ENCODE measurements around the gene RUSF1.
A peak's percentile ranks its signal among the peaks of the same experiment; 100 is the strongest.
"Not testable (repeated sequence)": the region's sequence is repeated elsewhere in the genome, so short reads cannot be mapped to it uniquely, and the experiment has no call there.

RUSF1 gene

DNA sequence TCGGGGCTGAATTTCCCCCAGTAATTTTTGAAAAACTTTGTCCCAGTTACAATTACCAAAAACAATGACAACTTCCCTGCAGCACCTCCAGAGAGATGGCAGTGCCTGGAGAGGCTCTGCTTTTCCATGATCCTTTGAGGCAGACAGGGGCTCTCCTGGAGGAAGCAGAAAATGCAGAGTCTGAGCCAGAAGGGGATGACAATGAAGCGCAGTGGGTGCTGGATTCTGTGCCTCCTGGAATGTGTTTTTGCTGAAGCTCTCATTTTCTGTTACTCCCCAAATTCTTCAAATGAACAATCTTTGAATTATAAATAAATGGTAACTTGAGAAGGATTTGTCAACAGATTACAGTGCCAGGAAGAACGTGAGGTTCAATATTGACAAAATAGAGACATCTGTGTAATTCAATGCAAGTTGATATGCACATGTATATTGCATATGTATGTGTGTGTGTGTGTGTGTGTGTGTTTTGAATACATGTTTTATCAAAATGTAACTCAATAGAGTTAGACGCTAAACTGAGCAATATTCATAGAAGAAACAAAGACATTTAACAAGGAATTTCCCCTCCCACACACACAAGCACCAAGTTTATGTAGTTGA, 9.7 kb upstream of the RUSF1 start:
- no peak for DNase-seq

DNA sequence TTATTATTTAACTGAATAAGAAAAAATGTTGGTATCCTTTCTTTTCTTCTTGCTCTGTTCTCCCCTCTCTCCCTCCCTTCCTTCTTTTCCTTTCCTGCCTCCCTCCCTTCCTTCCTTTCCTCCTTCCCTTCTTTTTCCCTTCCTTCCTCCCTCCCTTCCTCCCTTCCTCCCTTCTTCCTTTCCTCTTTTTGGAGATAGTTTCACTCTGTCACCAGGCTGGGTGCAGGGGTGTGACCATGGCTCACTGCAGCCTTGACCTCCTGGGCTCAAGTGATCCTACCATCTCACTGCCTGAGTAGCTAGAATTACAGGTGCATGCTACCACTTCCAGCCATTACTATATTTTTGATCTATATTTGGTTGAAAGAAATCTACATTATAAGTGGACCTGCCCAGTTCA, 5.7 kb upstream of the RUSF1 start:
- DNase-seq: no peak

- DNase-seq: no peak
Measured at GRCh38 chr16:31513126-31513525, 4.9 kb upstream of the RUSF1 start.

DNA sequence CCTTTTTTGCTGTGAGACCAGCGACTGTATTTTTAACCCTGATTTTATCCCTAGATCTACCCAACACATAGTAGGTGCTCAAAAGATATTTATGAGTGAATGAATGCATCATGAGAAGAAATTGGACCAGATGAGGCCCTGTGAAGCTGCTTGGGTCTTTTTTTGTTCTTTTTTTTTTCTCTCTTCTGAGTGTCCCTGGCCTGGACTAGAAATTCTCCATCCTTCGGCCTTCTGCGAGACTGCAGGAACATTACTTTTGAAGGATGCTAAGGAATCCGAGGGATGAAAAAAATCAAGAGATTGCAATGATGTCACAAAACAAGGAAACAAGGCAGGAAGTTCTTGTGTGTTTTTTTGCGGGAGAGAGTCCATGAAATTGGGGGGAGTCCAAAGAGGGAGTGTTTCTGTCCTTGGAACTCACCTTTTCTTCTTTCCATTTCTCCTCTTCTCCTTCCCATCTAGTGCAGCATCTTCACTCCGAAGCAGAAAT, 560 bp upstream of the RUSF1 start:
- DNase-seq: peak in 1 of 51 donors; percentile 60

GRCh38 chr16:31507617-31507928, 618 bp downstream of the RUSF1 start:
- no peak for DNase-seq

DNA sequence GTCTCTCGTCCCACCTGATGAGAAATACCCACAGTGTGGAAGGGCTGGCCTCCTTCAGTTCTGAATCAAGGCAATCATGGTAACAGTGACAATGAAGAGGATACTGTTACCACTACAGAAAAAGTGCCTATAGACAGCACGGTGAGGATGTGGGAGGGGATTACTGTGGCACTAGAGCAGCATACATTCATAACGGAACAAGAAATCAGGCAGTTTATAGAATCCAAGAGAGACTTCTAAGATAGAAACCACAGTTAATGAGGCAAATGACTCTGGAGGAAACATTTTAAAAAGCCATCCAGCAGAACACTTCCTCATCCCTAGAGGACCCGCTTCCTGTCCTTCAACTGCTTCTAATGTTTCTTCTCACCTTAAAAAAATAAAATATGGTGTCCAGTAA, 2.7 kb downstream of the RUSF1 start:
- no peak for DNase-seq

GRCh38 chr16:31504159-31504558, 4.0 kb downstream of the RUSF1 start:
- no peak for DNase-seq

GRCh38 chr16:31503555-31503954, 4.6 kb downstream of the RUSF1 start:
- DNase-seq: not testable (repeated sequence)

- DNase-seq: no peak
Measured at GRCh38 chr16:31502981-31503380, 5.2 kb downstream of the RUSF1 start.

DNA sequence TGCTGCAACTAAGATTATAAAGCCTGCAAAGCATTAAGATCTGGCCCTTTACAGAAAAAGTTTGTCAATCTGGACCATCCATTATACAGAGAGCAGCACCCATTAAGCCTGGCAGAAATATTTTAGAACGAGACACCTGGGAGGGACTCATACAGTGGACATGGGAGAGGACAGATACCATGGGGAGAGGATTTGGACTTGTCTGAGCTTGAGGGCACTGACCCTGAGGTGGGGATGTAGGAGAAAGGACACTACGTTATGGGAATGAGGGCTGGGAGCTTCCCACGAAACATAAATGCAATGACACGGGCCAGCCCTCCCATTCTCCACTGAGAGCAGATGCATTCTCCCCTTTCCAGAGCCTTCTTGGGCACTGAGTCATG, 6.2 kb downstream of the RUSF1 start:
- no peak for DNase-seq

DNA sequence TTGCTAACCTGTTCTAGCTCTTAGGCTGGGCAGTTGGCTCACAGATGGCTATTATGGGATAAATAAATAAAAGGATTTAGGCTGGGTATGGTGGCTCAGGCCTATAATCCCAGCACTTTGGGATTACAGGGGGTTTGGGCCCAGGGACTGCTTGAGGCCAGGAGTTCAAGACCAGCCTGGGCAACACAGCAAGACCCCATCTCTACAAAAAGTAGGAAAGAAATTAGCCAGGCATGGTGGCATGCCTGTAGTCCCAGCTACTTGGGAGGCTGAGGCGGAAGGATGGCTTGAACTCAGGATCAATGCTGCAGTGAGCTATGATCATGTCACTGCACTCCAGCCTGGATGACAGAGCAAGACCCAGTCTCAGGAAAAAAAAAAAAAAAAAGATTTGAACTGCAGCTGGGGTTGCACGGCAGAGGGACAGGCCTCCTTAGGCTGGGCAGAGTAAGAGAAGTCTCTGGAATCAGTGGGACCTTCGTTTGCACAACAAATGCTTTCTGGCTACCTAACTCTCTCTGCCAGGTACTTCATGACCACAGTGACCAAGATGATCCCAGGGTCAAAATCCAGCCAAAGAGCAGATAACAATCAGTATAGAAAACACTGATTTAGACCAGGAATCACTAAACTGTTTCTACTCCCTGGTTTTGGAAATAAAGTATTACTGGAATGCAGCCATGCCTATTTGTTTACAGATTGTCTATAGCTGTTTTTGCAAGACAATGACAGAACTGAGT, 6.8 kb downstream of the RUSF1 start:
- DNase-seq: no peak

GRCh38 chr16:31499928-31500327, 8.3 kb downstream of the RUSF1 start:
- no peak for DNase-seq

GRCh38 chr16:31498493-31498892, 9.7 kb downstream of the RUSF1 start:
- no peak for DNase-seq

- DNase-seq: no peak
Measured at GRCh38 chr16:31496670-31497069, 11.5 kb downstream of the RUSF1 start.

DNA sequence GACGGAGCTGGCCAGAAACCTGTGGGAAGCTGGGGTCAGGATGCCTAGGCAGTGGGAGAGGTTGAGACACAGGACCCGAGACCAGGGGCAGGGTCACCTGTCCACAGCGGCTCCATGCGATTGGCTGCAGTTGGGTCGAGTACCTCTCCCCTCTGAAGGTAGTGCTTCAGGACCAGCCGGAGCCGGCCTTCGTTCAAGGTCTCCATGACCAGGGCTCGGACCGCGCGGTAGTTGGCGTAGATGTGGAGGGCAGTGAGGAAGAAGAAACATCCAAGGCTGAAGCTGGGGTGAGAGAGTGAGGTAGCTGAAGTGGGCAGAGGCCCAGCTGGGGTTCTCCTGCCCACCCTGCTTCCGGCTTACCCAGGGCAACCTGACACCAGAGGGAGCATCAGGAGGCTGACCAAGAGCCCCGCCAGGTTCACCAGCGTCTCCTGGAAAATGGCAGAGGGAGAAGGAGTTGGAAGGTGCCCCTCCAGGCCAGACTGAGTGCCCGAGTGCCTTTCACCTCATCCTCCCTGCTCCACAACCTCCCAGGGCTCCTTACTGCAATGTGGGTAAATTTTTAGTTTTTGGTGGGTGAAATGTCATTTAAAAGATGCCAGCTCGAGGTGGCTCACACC, 14.6 kb downstream of the RUSF1 start:
- DNase-seq: no peak

DNA sequence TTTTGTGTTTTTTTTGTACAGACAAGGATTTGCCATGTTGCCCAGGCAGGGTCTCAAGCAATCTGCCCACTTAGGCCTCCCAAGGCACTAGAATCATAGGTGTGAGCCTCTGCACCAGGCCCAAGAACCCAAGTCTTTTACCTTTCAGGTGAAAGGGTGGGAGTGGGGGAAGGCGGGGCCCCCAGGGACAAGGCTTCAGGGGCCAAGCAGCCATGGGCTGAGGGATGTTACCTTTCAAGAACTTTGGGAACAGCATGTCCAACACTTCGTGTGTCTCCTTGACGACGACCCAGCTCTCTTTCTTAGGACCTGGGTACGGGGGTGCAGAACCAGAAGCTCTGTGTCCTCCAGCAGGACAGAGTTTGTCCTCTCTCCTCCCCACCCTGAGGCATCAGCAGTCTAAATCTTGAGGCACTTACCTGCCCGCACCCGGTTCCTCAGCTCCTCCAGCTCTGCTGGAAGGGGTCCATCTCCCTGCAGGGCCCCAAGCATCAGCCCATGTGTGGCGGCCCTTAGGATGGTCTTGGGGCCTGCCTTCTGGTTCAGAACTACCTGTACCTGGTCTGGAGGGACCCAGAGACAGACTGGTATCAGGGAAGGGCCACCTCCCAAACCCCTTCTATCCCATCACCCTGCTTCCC, 16.3 kb downstream of the RUSF1 start:
- no peak for DNase-seq

DNA sequence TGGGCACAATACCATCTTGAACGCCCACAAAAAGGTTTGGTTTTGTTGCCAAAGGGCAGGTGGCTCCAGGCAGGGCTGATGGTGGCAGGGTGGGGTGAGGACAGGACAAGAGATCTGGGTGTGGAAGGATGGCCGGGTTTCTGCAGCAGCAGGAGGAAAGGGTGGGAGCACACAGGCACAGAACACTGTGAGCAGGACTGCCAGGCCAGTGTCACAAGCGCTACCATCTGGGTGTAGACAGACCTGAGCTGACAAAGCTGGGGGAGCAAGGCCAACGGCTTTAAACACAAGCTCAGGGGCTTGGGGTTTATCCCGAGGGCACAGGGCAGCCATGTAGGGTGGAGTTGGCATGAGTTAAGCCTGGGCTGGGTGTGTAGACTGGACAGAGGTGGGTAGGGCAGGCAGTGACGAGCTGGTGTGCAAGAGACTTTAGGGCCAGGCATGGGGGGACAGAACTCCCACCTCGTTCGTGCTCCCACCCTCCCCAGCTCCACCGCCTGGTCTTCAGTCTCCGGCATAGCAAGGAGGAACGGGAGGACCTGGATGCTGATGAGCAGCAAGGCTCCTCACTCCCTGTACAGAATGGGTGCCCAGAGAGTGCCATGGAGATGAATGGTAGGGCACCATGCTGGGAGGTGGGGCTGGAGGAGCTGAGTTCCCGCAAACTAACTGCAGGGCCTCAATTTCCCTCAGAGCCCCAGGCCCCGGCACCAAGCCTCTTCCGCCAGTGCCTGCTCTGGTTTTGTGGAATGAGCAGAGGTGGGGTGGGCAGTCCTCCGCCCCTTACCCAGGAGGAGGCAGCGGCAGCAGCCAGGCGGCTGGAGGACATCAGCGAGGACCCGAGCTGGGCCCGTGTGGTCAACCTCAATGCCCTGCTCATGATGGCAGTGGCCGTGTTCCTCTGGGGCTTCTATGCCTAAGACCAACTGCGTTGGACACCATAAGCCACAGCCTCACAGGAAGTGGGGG, 18.3 kb downstream of the RUSF1 start:
- DNase-seq: no peak

GRCh38 chr16:31489298-31489564, 19.0 kb downstream of the RUSF1 start:
- no peak for DNase-seq

GRCh38 chr16:31488468-31489297, 19.5 kb downstream of the RUSF1 start:
- no peak for DNase-seq

DNA sequence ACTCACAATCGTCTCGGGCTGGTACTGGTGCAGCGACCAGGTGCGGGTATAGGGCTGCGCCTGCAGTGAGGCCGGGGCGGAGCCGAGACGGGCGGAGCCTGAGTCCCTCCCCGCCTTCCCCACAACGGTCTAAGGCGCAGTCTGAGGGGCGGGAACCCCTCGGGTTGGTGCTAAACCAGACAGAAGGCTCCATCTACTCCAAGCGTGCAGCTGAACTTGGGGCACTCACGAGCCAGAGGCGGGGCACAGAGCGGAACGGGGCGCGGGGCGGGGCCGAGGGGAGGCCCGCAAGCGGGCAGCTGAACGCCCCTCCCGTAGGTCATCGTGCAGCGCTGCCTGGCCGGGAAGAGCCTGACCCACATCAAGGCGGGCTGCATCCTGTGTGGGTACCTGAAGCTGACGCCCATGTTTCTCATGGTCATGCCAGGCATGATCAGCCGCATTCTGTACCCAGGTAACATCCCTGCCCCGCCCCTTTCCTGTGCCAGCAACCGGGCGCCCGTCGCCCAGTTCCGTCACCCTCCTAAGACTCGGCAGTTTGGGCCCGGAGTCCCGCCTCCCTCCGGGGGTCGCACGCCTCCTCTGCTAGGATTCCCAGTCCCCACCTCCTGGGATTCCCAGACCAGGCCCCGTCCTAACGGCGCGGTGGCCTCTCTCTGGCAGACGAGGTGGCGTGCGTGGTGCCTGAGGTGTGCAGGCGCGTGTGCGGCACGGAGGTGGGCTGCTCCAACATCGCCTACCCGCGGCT, 20.3 kb downstream of the RUSF1 start:
- DNase-seq: peak in 9 of 51 donors; percentile 7 to 43 (median 24)
